Neural progenitor cell (in vitro differentiated cells): Measurements from ENCODE around the gene SMOC2.

Experiments used
- EZH2 ChIP-seq: fragments of 200-600 bp; sonication (generic); IDR thresholded peaks from 2 replicates; pipeline ENCODE4 v1.6.1; 2017; ENCODE audit warnings: antibody characterized with exemption, mild to moderate bottlenecking, moderate library complexity
- EZH2phosphoT487 ChIP-seq: fragments of 200-600 bp; sonication (generic); IDR thresholded peaks from 2 replicates; pipeline ENCODE4 v1.6.1; 2017; ENCODE audit warnings: antibody characterized with exemption
- TF ChIP-seq, protein P1 (sequence below): fragments of 200-600 bp; sonication (generic); IDR thresholded peaks from 2 replicates; pipeline ENCODE4 v1.5.1; 2017; ENCODE audit warnings: antibody characterized with exemption, mild to moderate bottlenecking

DNA sequence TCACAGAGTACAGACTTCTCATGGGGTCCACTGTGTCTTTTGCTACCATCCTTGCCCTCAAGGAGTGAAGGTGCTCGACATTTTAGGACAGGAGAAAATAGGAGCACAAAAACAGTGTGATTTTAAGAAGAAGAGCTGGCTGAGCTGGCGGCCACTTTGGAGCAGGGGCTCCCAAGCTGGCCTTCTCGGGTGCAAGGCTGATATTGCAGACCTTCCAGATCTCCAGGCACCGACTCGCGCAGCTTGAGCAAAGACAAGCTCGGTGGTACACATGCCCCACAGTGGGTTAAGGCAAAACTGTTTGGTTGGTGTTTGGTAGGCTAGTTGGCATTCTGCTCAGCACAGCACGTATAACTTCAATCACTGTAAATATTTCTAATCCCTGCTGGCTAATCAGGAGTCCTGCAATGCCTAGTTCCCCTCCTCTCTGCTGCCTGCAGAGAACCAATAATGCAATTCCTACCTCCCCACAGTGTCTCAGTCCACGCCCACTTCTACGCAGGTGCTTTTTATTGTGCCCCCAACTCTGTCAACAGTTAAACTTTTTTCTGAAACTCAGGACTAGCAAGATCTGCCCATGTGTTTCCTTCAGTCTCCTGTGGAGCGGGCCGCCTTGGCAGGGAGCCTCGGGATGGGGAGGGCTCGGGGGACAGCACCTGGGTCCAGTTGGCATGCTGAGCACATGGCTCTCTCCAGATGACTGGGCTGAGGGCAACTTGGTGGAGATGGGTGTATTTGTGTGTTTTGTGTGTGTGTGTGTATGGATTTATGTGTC is 12.7 kb upstream of the SMOC2 start:
- TF ChIP-seq, protein P1, sequence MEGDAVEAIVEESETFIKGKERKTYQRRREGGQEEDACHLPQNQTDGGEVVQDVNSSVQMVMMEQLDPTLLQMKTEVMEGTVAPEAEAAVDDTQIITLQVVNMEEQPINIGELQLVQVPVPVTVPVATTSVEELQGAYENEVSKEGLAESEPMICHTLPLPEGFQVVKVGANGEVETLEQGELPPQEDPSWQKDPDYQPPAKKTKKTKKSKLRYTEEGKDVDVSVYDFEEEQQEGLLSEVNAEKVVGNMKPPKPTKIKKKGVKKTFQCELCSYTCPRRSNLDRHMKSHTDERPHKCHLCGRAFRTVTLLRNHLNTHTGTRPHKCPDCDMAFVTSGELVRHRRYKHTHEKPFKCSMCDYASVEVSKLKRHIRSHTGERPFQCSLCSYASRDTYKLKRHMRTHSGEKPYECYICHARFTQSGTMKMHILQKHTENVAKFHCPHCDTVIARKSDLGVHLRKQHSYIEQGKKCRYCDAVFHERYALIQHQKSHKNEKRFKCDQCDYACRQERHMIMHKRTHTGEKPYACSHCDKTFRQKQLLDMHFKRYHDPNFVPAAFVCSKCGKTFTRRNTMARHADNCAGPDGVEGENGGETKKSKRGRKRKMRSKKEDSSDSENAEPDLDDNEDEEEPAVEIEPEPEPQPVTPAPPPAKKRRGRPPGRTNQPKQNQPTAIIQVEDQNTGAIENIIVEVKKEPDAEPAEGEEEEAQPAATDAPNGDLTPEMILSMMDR: no peak
- no peak for TF ChIP-seq EZH2phosphoT487
- TF ChIP-seq EZH2: no peak
